Tibial artery (tissue), 4 donors: ENCODE data around the gene MCTP1.

Experiments
- DNase-seq, 2 donors: peaks; one replicate each; pipeline ENCODE4 v3.0.0-alpha.2; 2019
- H3K27ac ChIP-seq, 2 donors: fragments of 200-600 bp; sonication (generic) in 1 of 2; 1 replicate in 1 of 2; 2 replicates in 1 of 2; pipeline ENCODE4 v1.5.1; 2018 to 2019; ENCODE audit warnings: mild to moderate bottlenecking in 1 of 2
- H3K27me3 ChIP-seq, 2 donors: fragments of 200-600 bp; sonication (generic) in 1 of 2; one replicate each; pipeline versions ENCODE4 v1.5.1 to v1.6.0; 2016 to 2019
- H3K36me3 ChIP-seq, 3 donors: fragments of 200-600 bp; sonication (generic) in 2 of 3; one replicate each; pipeline ENCODE4 v1.5.1; 2016 to 2019; ENCODE audit warnings: mild to moderate bottlenecking in 2 of 3
- H3K4me1 ChIP-seq, 4 donors: fragments of 200-600 bp; sonication (generic) in 2 of 4; 1 replicate in 3 of 4; 2 replicates in 1 of 4; pipeline ENCODE4 v1.5.1; 2016 to 2019
- H3K4me3 ChIP-seq, 2 donors: fragments of 200-600 bp; sonication (generic) in 1 of 2; 1 replicate in 1 of 2; 2 replicates in 1 of 2; pipeline ENCODE4 v1.5.1; 2018 to 2019; ENCODE audit warnings: mild to moderate bottlenecking in 2 of 2
- H3K9me3 ChIP-seq, 3 donors: fragments of 200-600 bp; sonication (generic) in 1 of 3; one replicate each; pipeline ENCODE4 v1.5.1; 2016 to 2019
- CTCF ChIP-seq, 2 experiments: fragments of 200-600 bp in 1 of 2; fragments of 450-650 bp in 1 of 2; IDR thresholded peaks; one replicate each; pipeline ENCODE4 v1.5.1; 2017 to 2019; ENCODE audit warnings: antibody characterized with exemption in 2 of 2, mild to moderate bottlenecking in 1 of 2, moderate library complexity in 1 of 2
- intact Hi-C: fragments of 100-400 bp; cut with DNase I; formaldehyde crosslinking; loops from one replicate; pipeline ENCODE4 v1.15.0; 2023; ENCODE audit warnings: low total_unique reads

The MCTP1 gene

DNA sequence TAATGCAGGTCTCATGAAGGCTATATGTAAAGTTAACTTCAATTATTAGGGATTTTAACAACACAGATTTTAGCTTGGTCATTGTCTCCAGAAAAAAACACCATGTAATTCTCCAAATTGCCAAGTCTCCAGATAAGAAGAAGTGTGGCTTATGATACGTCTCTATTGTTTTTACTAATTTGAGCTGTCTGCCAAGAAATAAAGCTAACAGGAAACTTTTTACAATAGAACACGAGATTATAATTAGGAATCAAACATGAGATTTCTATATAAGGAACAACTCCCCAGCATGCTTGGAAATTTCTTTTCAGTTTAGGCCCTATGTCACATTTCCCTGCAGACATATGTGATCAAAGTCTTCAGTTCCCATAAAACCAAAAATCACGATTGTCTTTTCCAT is 142.7 kb downstream of the MCTP1 start:
- H3K4me3 ChIP-seq = no peak overlapping the region
- H3K27me3 ChIP-seq = no peaks in the 10 kb centered on the region
- H3K4me1 ChIP-seq = no peaks in the 10 kb centered on the region
- no peaks in the 10 kb centered on the region for H3K9me3 ChIP-seq
- intact Hi-C loops = no loop called here
- DNase-seq = no peak
- no peak for TF ChIP-seq CTCF (IDR thresholded peaks at IDR 0.05)
- no peak overlapping the region for H3K27ac ChIP-seq
- H3K36me3 ChIP-seq = no peaks in the 10 kb centered on the region

DNA sequence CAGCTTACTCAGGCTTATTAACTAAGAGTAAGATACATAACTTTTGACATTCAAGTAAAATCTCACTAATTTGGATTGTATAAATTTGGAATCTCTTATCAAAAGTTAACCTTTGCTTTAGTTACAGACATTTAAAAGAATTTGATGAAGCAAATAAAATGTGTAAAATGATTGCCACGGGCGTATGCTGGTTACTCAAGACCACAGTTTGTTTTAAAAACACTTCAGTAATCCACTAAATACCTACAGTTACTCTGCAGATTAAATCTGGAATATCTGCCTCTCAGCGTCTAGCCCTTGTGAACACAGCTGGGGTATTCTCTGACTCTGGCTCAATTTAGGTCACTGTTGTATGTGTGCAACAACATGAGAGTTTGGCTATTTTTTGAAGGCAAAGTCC is 143.8 kb downstream of the MCTP1 start:
- Histone ChIP-seq H3K9me3 (no peaks in the 10 kb centered on the region), H3K36me3 (no peaks in the 10 kb centered on the region), H3K27ac (no peak overlapping the region), H3K4me1 (no peaks in the 10 kb centered on the region), H3K4me3 (no peak overlapping the region), H3K27me3 (no peaks in the 10 kb centered on the region)
- no peak for DNase-seq
- no peak for TF ChIP-seq CTCF (IDR thresholded peaks at IDR 0.05)
- intact Hi-C loops = no loop called here

DNA sequence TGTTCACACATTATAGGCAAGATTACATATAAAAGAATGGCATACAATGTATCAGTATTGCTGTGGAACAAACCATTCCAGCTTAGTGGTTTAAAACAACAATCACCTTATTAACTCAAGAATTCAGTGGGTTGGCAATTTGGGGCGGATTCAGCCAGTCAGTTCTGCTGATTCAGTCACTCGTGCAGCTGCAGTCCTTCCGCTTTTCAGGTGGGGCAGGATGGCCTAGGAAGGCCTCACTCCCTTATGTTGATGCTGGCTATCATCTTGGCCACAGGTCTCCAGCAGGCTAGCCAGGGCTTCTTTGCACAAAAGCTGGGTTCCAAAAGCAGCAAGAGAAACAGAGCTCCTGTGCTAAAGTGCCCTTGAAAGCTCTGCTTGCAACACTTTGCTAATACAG is 150.6 kb downstream of the MCTP1 start:
- no peaks in the 10 kb centered on the region for H3K27me3 ChIP-seq
- TF ChIP-seq CTCF (IDR thresholded peaks at IDR 0.05) = no peak
- intact Hi-C loops = no loop called here

DNA sequence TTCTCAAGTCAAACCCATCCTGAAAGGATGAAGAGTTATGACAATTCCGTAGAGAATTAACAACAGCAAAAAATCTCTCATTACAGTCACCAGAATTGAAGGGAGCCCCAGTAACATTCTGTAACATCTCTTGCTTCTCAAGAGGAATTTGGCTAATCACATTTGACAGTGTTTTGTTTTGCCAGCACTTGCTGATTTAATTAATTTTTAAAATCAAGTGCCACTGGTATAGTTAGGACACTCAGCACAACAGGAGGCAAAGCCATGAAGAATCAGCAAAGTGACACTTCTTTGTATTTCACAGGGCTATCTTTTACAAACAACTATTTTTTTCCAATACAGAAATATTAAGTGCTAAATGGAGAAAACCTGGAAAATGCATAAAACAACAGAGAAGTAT is 152.8 kb downstream of the MCTP1 start:
- intact Hi-C loops = no loop called here
- TF ChIP-seq CTCF (IDR thresholded peaks at IDR 0.05) = no peak
- no peaks in the 10 kb centered on the region for H3K36me3 ChIP-seq

More for the DNA sequence above, 150.6 kb downstream of the MCTP1 start:
- Histone ChIP-seq H3K27ac (no peak overlapping the region), H3K9me3 (no peaks in the 10 kb centered on the region), H3K4me1 (no peaks in the 10 kb centered on the region), H3K4me3 (no peak overlapping the region), H3K36me3 (no peaks in the 10 kb centered on the region)
- DNase-seq = no peak

DNA sequence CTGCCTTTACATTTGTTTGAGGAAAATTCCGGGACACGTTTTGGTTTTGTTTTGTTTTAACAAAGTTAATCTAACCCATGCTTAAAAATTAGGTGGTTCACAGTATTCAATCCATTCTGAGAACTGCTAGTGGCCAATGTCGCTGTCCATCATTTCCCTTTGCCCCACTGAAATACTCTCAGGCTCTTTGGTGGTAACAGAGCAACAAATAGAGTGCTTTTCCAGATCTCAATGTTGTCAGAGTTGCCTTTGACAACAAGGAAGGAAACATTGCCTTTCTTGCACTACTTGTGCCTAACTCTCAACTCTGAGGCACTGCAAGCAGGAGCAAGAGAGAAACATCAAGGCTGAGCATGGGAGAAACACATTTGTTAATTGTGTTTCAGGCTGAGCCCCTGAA is 154.0 kb downstream of the MCTP1 start:
- H3K4me3 ChIP-seq = no peak overlapping the region
- H3K9me3 ChIP-seq = no peaks in the 10 kb centered on the region
- no peaks in the 10 kb centered on the region for H3K36me3 ChIP-seq
- TF ChIP-seq CTCF (IDR thresholded peaks at IDR 0.05) = no peak
- no peak overlapping the region for H3K27ac ChIP-seq
- intact Hi-C loops = no loop called here
- H3K27me3 ChIP-seq = no peaks in the 10 kb centered on the region
- DNase-seq = no peak
- H3K4me1 ChIP-seq = no peaks in the 10 kb centered on the region

More for the DNA sequence above, 152.8 kb downstream of the MCTP1 start:
- H3K4me3 ChIP-seq = no peak overlapping the region
- no peak for DNase-seq
- H3K4me1 ChIP-seq = no peaks in the 10 kb centered on the region
- no peaks in the 10 kb centered on the region for H3K9me3 ChIP-seq
- H3K27me3 ChIP-seq = no peaks in the 10 kb centered on the region
- no peak overlapping the region for H3K27ac ChIP-seq

DNA sequence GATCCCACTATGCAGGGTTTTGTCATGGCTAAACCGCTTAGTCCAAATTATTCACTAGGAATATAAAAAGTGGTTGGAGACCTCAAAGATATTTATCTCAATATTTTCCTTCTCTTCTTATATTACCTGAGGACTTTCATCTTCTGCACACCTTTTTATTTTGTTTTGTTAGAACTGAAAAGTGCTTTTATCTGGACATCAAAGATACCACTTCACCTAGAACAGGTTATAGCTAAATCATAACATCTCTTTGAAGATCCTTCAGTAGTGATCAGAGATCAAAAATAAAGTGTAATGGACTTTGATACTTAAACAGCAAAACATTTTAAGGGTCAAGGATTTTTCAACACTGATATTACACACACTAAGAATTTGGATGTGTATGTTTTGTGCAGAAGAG is 160.2 kb downstream of the MCTP1 start:
- intact Hi-C loops = no loop called here
- no peaks in the 10 kb centered on the region for H3K27me3 ChIP-seq
- no peak for DNase-seq
- no peaks in the 10 kb centered on the region for H3K9me3 ChIP-seq
- no peaks in the 10 kb centered on the region for H3K4me1 ChIP-seq
- H3K27ac ChIP-seq = no peak overlapping the region
- no peak for TF ChIP-seq CTCF (IDR thresholded peaks at IDR 0.05)
- no peaks in the 10 kb centered on the region for H3K36me3 ChIP-seq
- H3K4me3 ChIP-seq = no peak overlapping the region
